B cell (primary cell): ENCODE measurements around the gene TMEM158. TPM values are rescaled to one million over a fixed set of nuclear protein-coding genes. Genes with fewer than 3 reads are reported as not detected.

Experiments used
- ATAC-seq: fragments of 200-7000 bp; cut with Tn5 transposase; one replicate; pipeline ENCODE4 v1.10.0; 2021; ENCODE audit warnings: low read depth, mild to moderate bottlenecking, moderate number of reproducible peaks, moderate library complexity
- CTCF ChIA-PET: fragments of 350-600 bp; sonication (Branson Sonifier 250); formaldehyde crosslinking; loops from one replicate; lab custom pipeline; 2021; ENCODE audit warnings: antibody characterized with exemption, inconsistent platforms; lab: Charles Lee
- POLR2A ChIA-PET: fragments of 350-600 bp; sonication (Branson Sonifier 250); formaldehyde crosslinking; loops from one replicate; lab custom pipeline; 2021; ENCODE audit warnings: antibody characterized with exemption; lab: Charles Lee
- DNase-seq: peaks from one replicate; pipeline ENCODE4 v3.0.0; 2013
- H2AFZ ChIP-seq: 2 replicates; pipeline ENCODE4 v1.6.1; 2012; ENCODE audit warnings: mild to moderate bottlenecking, low read depth, low read length; ENCODE audit not compliant: insufficient read depth, poor library complexity, severe bottlenecking
- H3K27ac ChIP-seq, 2 donors: 1 replicate in 1 of 2; 2 replicates in 1 of 2; pipeline ENCODE4 v1.5.1; 2012 to 2013; ENCODE audit warnings: low read length in 2 of 2, mild to moderate bottlenecking in 2 of 2, moderate library complexity in 1 of 2
- H3K27me3 ChIP-seq, 4 experiments: fragments of 200-600 bp in 1 of 4; sonication (generic) in 1 of 4; replicated peaks in 1 of 4; 1 replicate in 2 of 4; 2 replicates in 2 of 4; pipeline versions ENCODE4 v1.6.1 to v1.7.0; 2013 to 2016; ENCODE audit warnings: low read length in 3 of 4, mild to moderate bottlenecking in 2 of 4, mixed read lengths in 1 of 4, moderate library complexity in 1 of 4; ENCODE audit not compliant: insufficient read depth in 4 of 4, control insufficient read depth in 3 of 4; ENCODE audit errors: control extremely low read depth in 1 of 4
- H3K36me3 ChIP-seq, 2 experiments: replicated peaks in 1 of 2; 1 replicate in 1 of 2; 2 replicates in 1 of 2; pipeline versions ENCODE4 v1.6.1 to v1.7.1; 2013; ENCODE audit warnings: low read length in 1 of 2; ENCODE audit not compliant: insufficient read depth in 2 of 2, control insufficient read depth in 1 of 2; ENCODE audit errors: control extremely low read depth in 1 of 2, extremely low read depth in 1 of 2
- H3K4me1 ChIP-seq, 2 donors: fragments of 200-600 bp in 1 of 2; sonication (generic) in 1 of 2; 1 replicate in 1 of 2; 2 replicates in 1 of 2; pipeline versions ENCODE4 v1.5.1 to v1.6.1; 2013 to 2017; ENCODE audit warnings: low read length in 2 of 2; ENCODE audit not compliant: control insufficient read depth in 2 of 2, insufficient read depth in 2 of 2
- H3K4me2 ChIP-seq: replicated peaks from 2 replicates; pipeline ENCODE3; 2012; ENCODE audit warnings: mild to moderate bottlenecking, low read depth, low read length; ENCODE audit not compliant: poor library complexity, severe bottlenecking
- H3K4me3 ChIP-seq, 5 experiments: fragments of 200-600 bp in 1 of 5; sonication (generic) in 1 of 5; 1 replicate in 3 of 5; 2 replicates in 2 of 5; pipeline versions ENCODE4 v1.5.1 to v1.7.0; 2011 to 2016; ENCODE audit warnings: low read length in 4 of 5, mild to moderate bottlenecking in 4 of 5, low read depth in 2 of 5, control low read depth in 1 of 5, moderate library complexity in 1 of 5; ENCODE audit not compliant: insufficient read depth in 1 of 5; ENCODE audit errors: control extremely low read depth in 1 of 5, extremely low read depth in 1 of 5
- H3K79me2 ChIP-seq: fragments of 200-600 bp; sonication (generic); one replicate; pipeline ENCODE4 v1.6.0; 2016; ENCODE audit warnings: low read length; ENCODE audit not compliant: control insufficient read depth, insufficient read depth
- H3K9ac ChIP-seq: fragments of 200-600 bp; sonication (generic); 2 replicates; pipeline ENCODE4 v1.6.1; 2017; ENCODE audit warnings: mild to moderate bottlenecking, low read length, moderate library complexity
- H3K9me3 ChIP-seq, 3 donors: one replicate each; pipeline versions ENCODE4 v1.6.1 to v1.7.1; 2013; ENCODE audit warnings: low read length in 2 of 3; ENCODE audit not compliant: control insufficient read depth in 2 of 3, insufficient read depth in 1 of 3; ENCODE audit errors: control extremely low read depth in 1 of 3
- H4K20me1 ChIP-seq: 2 replicates; pipeline ENCODE4 v1.6.0; 2012; ENCODE audit warnings: mild to moderate bottlenecking, low read length; ENCODE audit not compliant: insufficient read depth, control insufficient read depth, poor library complexity, severe bottlenecking
- H3K27ac Mint-ChIP-seq: one replicate; pipeline ENCODE4 v1.8.0; 2021; ENCODE audit warnings: mixed read lengths
- H3K27me3 Mint-ChIP-seq: one replicate; pipeline ENCODE4 v1.8.0; 2021; ENCODE audit warnings: mixed read lengths
- H3K4me1 Mint-ChIP-seq: one replicate; pipeline ENCODE4 v1.8.0; 2021; ENCODE audit warnings: mixed read lengths
- H3K4me3 Mint-ChIP-seq: one replicate; pipeline ENCODE4 v1.8.0; 2021; ENCODE audit warnings: mixed read lengths
- H3K9me3 Mint-ChIP-seq: one replicate; pipeline ENCODE4 v1.8.0; 2022; ENCODE audit warnings: mixed read lengths; ENCODE audit not compliant: insufficient read depth
- EZH2 ChIP-seq: IDR thresholded peaks from 2 replicates; pipeline ENCODE4 v1.6.1; 2012; ENCODE audit warnings: borderline replicate concordance, low read depth, mild to moderate bottlenecking, moderate library complexity, low read length; ENCODE audit not compliant: insufficient read depth, poor library complexity, severe bottlenecking
- WGBS: methylation state at CpG from one replicate; pipeline ENCODE4 v1.1.5; 2013; ENCODE audit warnings: missing lambda C conversion rate; ENCODE audit not compliant: insufficient coverage; 5-methylcytosine and 5-hydroxymethylcytosine counted together
- intact Hi-C: fragments of 100-400 bp; cut with micrococcal nuclease; formaldehyde crosslinking; loops from one replicate; pipeline ENCODE4 v1.10.0; 2022
- polyA plus RNA-seq: library from polyadenylated mRNA; depleted of rRNA; stranded (reverse); fragments of >200 nt; gene quantifications from 2 replicates; pipeline ENCODE4 v1.2.3, GENCODE V29; 2012
- total RNA-seq, 2 donors: library from RNA; stranded (reverse); fragments of 120-200 nt in 1 of 2; gene quantifications; 1 replicate in 1 of 2; 2 replicates in 1 of 2; pipeline versions ENCODE4 v1.2.3 to v1.2.4, GENCODE V29; 2013 to 2022
- TF ChIP-seq, protein P1 (sequence below): fragments of 200-600 bp; IDR thresholded peaks from one replicate; pipeline ENCODE4 v1.8.0; 2022; ENCODE audit warnings: antibody characterized with exemption, mild to moderate bottlenecking

The TMEM158 gene
- total and polyA plus RNA-seq, 2 donors (not counting 1 experiment from before 2014, with no cell fraction given): not detected

DNA sequence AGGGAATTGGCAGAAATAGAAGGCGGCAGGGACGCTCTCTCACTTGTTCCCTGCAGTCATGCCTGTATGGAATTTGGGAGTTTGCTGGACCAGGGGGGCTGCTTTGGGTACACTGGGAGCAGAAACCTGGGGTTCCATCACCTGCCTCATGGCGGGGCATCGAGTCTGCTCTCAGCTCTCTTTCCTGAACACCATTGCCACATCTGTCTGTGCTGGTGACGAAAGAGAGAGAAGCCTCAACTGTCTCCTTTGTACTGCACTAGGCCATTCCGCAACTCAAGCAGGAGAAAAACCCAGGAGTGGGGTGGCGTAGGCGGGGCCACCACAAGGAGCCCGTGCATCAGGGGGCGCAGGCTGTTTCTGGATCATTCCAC lies 14.0 kb downstream of the TMEM158 start:
- H3K4me3 Mint-ChIP-seq: no peak overlapping the region
- DNase-seq (no peak), ATAC-seq (no peak)
- ChIA-PET CTCF (interaction anchor here (1.0 to 6.9 kb wide), 2 partner anchors 15 to 171 kb away, joined by 3 to 77 read pairs; no protein-coding TSS in a partner anchor), POLR2A (no interaction called here)
- WGBS: 95% methylated on average over 7 of the region's 10 CpGs
- Histone ChIP-seq H3K27me3 (peaks cover 0 to 12% (median 1%) of the 10 kb centered on the region in 4 experiments), H3K4me3 (no peak overlapping the region), H2AFZ (no peak overlapping the region), H4K20me1 (no peaks in the 10 kb centered on the region), H3K36me3 (no peaks in the 10 kb centered on the region), H3K4me1 (no peaks in the 10 kb centered on the region), H3K27ac (no peak overlapping the region), H3K9ac (no peak overlapping the region), H3K79me2 (no peaks in the 10 kb centered on the region), H3K9me3 (no peaks in the 10 kb centered on the region), H3K4me2 (no peak overlapping the region)
- peaks cover 30% of the 10 kb centered on the region for H3K27me3 Mint-ChIP-seq
- intact Hi-C loops: no loop called here
- no peak overlapping the region for H3K27ac Mint-ChIP-seq
- TF ChIP-seq EZH2: no peak
- TF ChIP-seq, protein P1, sequence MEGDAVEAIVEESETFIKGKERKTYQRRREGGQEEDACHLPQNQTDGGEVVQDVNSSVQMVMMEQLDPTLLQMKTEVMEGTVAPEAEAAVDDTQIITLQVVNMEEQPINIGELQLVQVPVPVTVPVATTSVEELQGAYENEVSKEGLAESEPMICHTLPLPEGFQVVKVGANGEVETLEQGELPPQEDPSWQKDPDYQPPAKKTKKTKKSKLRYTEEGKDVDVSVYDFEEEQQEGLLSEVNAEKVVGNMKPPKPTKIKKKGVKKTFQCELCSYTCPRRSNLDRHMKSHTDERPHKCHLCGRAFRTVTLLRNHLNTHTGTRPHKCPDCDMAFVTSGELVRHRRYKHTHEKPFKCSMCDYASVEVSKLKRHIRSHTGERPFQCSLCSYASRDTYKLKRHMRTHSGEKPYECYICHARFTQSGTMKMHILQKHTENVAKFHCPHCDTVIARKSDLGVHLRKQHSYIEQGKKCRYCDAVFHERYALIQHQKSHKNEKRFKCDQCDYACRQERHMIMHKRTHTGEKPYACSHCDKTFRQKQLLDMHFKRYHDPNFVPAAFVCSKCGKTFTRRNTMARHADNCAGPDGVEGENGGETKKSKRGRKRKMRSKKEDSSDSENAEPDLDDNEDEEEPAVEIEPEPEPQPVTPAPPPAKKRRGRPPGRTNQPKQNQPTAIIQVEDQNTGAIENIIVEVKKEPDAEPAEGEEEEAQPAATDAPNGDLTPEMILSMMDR: no peak
- no peaks in the 10 kb centered on the region for H3K9me3 Mint-ChIP-seq
- H3K4me1 Mint-ChIP-seq: no peaks in the 10 kb centered on the region

DNA sequence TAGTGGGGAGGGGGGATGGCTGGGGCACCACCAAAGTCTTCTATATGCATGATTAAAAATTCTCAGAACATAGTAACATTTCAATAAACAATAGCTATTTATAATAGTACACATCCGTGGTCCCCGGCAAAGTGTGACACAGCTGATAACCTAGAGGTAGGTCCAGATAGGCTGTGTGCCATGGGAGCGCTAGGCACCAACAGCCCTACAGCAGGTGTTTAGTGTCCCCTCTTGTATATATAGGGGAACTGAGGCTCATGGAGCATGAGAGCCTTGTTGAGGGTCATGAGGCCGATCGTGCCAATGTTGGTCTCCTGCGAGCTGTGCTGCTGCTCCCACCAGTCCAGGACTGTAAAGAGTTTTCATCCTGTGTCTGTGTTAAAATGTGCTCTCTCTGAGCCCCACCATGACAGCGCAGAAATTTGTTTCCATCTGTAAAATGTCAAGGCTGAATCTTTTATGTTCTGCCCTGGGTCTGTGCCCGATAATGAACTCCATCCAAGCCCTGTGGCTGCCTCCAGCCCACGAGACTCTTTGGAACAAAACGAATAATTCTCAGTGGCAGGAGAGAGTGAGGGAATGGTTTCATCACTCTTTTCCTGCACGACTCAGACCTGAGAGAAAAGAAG lies 14.5 kb downstream of the TMEM158 start:
- no peak overlapping the region for H3K4me3 Mint-ChIP-seq
- Histone ChIP-seq H3K4me2 (no peak overlapping the region), H3K36me3 (no peaks in the 10 kb centered on the region), H4K20me1 (no peaks in the 10 kb centered on the region), H3K9me3 (no peaks in the 10 kb centered on the region), H3K9ac (no peak overlapping the region), H3K79me2 (no peaks in the 10 kb centered on the region), H3K4me3 (no peak overlapping the region), H3K4me1 (no peaks in the 10 kb centered on the region), H2AFZ (no peak overlapping the region), H3K27me3 (peaks cover 0 to 12% (median 1%) of the 10 kb centered on the region in 4 experiments), H3K27ac (no peak overlapping the region)
- CTCF ChIA-PET: interaction anchor here (1.0 to 6.9 kb wide), 2 partner anchors 14 to 171 kb away, joined by 3 to 77 read pairs; no protein-coding TSS in a partner anchor
- no peaks in the 10 kb centered on the region for H3K9me3 Mint-ChIP-seq
- 92% methylated on average over 9 of the region's 11 CpGs for WGBS
- peaks cover 28% of the 10 kb centered on the region for H3K27me3 Mint-ChIP-seq
- no peaks in the 10 kb centered on the region for H3K4me1 Mint-ChIP-seq
- POLR2A ChIA-PET: no interaction called here
- ATAC-seq: no peak
- H3K27ac Mint-ChIP-seq: no peak overlapping the region
- TF ChIP-seq, protein P1: no peak
- no peak for TF ChIP-seq EZH2
- no peak for DNase-seq
- intact Hi-C loops: no loop called here
